GM21825 (cell line): ENCODE measurements around the gene ZNF667.

Experiments
- ATAC-seq: cut with Tn5 transposase; IDR thresholded peaks from one replicate; pipeline ENCODE4 v1.9.1; 2021; ENCODE audit warnings: mild to moderate bottlenecking, moderate library complexity; ENCODE audit not compliant: unreplicated experiment

The ZNF667 gene

DNA sequence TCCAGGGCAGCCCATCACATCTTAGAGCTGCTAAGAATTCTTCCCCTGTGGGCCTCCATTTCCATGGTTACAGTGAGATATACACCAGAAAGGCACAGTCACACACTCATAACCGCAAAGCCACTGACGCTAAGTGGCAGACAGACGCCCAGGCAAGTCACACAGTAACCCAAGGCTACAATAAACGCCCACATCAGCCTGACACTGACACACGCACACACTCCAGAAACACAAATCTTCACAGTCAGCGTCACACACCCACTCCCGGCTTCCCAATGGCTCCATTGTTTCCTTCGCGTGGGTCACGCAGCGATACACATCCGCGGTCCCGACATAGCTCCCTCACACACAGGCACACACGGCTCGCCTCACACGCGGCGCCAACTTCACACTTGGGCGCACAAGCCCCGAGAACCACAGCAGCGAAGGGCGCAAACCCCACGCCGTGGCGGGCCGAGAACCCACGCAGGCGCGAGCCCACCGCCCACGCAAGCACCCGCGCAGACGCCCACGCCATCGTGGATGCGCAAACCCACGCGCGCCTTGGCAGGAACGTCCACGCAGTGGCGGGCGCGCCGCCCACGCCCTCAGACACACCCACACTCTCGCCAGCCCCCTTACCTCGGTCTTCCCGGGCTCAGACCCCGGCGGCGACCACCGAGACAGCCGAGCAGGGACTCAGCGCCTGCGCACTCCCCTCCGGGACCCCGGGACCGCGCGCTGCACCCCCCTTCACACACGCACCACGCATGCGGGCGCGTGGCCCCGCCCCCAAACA is at the start of gene ZNF667:
TSS of gene ZNF667 (minus strand) at position 695 of the 778 bp plus-strand sequence. CDS start 14,975 bp downstream, outside the sequence.
- no peak for ATAC-seq

DNA sequence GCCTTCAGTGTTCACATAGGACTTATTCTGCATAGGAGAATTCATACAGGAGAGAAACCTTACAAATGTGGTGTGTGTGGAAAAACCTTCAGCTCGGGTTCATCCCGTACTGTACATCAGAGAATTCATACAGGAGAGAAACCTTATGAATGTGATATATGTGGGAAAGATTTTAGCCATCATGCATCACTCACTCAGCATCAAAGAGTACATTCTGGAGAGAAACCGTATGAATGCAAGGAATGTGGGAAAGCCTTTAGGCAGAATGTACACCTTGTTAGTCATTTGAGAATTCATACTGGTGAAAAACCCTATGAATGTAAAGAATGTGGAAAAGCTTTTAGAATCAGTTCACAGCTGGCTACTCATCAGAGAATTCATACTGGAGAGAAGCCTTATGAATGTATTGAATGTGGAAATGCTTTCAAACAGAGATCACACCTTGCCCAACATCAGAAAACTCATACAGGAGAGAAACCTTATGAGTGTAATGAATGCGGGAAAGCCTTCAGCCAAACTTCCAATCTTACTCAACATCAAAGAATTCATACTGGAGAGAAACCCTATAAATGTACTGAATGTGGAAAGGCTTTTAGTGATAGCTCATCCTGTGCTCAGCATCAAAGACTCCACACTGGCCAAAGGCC is 48.2 kb upstream of the ZNF667 start:
- no peak for ATAC-seq

DNA sequence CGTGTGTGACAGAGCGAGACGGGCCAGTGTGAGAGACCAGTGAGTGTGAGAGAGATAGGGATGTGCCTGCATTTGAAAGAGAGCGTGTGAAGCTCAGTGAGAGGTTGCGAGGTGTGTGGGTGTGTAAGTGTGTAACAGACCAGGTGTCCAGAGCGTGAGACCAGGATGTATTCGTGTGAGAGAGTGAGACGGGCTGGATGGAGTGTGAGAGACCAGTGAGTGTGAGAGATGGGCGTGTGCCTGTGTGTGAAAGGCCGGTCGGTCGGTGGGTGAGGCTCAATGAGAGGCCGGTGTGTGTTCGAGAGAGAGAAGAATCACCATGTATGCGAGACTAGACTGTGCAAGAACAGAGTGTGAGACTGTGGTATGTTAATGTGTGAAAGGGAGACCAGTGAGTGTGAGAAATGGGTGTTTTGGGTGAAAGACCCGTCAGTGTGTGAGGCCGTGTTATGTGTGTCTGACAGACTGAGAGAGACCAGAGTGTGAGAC is 31.2 kb upstream of the ZNF667 start:
- ATAC-seq, result no peak

DNA sequence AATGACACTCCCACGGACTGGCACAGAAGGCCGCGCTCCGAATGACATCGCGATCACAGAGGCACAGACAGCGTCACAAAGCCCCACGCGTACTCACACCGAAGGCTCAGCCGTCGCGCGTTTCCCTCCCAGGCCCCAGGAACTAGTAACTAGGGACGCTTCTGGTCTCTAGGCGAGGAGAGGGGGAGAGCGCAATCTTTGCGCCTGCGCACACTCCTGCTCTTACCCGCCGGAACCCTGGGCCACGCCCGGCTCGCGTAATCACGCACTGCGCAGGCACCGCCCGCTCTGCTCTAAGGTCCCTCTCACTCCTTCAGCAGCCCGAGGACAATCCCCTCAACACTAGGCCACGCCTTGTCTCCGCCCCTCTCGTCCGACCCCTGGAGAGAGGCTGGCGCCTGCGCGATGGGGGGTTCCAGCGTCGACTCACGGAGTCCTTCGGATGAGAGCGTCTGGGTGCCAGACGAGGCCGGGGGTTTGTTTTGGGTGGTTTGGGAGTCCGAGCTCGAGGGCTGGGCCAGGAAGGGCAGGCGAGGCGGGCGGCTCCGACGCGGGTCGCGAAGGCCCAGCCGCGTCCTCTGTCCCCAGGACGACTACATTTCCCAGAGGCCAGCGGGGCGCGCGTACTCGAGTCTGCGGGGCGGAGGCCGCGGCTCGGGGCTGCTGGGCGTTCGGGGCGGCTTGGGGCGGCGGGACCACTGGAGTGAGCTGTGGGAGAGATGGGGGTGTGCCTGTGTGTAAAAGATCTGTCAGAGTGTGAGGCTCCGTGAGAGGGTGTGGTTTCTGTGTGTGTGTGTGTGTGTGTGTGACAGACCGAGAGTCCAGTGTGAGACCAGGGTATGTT is 30.5 kb upstream of the ZNF667 start, which contains the start of gene ZNF471:
TSS of gene ZNF471 (plus strand) at position 410 of the 844 bp plus-strand sequence. CDS start 3,717 bp downstream, outside the sequence.
- no peak for ATAC-seq

DNA sequence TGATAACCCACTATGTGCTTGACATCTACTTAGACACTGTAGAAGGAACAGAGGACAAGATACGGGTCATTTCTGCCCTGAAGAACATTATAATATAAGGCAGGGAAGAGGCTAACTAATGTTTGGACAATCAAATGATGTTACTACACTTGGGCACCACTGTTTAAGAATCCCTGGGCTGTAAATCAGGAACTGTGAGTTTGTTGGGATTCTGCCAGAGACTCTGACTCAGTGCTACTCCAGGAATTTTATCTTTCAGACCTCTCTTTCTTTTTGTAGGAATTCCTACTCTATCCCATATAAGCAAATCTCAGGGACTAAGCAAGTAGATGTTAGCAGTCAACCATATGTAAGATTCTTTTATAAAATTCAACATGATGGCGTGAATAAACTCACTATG is 27.4 kb upstream of the ZNF667 start:
- no peak for ATAC-seq

DNA sequence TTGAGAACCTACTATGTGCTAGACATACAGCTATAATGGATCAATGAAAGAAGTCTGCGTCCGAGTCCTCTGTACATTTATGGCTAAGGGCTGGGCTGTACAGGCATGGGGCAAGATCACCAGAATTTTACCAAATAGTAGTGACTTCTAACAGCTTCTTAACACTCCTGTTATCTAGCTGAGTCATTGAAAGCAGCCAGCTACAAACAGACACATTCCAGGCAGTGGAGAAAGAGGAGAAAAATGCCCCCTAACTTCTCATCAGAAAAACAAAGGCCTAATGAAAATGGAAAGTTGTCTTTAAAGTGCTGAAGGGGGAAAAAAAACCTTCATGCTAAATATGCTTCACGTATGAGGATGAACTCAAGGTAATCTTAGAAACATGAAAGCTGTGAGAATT is 14.3 kb upstream of the ZNF667 start:
- no peak for ATAC-seq

DNA sequence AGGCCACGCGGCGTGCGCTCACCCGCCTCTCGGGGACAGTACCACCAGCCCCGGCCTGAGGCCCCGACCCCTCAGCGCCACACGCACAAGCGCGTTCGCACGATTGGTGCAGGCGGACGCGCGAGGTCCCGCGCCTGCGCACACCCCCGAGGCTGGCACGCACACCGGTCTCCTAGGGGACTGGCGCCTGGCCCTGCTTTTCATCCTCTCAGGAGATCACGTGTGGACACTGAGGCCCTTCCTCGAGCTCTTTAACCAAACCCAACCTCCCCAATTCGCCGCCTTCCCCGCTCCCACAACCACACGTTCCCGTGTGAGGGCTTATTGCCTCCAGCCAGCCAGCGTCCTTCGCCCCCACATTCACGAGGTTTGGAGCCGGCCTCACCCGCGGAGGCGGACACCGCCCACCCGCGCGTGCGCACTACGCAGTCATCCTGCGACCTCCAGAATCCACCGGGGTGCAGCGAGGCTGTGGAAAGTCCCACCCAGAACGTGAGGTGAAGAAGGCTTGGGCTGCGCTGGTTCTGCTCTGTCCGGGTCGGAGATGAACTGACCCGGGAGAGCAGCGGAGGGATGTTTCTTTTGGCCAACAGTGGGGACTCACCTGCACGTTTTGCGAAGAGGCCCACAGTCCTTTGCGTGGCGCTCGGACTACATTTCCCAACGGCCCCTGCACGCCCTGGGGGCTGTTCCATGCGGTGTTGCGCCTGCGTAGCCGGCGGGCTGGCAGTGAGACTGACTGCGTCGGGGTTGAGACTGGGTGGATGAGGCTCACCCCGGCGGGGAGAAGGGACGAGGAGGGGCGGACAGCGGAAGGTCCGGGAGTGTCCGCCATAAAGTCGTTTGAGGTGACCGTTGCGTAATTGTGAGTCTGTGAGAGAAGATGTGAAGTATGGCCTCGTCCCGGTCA is 539 bp upstream of the ZNF667 start:
- no peak for ATAC-seq

DNA sequence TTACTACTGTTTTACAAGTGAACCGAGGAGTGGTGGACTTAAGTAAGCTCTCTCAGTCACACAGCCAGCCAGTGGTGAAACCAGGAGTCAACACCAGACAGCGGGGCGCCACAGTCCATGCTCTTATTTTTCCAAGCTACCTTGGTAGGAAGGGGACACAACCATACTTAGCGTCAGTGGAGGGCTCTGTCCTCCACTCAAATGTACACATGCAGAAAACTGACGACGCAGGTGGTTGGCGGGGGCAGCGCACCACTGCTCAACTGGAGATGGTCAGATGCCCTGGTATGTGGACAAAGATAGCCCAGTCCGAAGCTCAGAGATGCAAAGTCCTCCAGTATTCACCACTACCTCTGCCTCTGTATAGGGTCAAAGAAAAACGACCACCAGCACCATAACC is 1.1 kb downstream of the ZNF667 start:
- ATAC-seq, result no peak

DNA sequence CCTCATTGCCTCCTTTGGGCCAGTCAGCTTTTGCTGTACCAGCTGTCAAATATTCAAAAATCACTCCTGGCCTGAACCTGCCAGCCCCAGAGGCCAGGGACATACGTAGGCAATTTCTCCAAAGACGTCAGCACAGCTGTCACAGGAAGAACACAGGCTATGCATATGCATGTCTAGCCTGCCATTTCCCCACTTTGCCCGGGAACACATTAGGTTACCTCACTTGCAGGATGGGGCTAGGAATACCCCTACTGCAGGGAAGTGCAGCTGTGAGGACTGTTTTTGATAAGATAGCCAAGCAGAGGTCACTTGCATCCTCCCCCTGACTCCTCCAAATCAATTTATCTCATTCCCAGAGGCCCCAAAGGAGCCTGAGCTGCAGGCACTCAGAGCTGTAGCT is 2.8 kb downstream of the ZNF667 start:
- no peak for ATAC-seq

DNA sequence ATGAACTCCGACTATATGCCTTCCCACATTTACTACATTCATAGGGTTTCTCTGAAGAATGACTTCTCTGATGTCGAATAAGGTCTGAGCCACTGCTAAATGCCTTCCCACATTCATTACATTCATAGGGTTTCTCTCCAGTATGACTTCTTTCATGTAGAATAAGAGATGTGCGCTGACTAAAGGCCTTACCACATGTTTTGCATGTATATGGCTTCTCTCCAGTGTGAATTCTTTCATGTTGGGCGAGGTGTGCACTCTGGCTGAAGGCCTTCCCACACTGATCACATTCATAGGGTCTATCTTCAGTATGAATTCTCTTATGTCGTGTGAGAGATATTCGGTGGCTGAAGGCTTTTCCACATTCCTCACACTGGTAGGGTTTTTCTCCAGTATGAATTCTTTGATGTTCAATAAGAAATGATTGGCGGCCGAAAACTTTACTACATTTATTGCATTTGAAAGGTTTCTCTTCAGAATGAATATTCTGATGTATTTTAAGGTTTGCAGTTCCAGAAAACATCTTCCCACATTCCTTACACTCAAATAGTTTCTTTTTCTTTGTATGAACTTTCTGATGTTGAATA is 35.8 kb downstream of the ZNF667 start:
- ATAC-seq, result no peak

DNA sequence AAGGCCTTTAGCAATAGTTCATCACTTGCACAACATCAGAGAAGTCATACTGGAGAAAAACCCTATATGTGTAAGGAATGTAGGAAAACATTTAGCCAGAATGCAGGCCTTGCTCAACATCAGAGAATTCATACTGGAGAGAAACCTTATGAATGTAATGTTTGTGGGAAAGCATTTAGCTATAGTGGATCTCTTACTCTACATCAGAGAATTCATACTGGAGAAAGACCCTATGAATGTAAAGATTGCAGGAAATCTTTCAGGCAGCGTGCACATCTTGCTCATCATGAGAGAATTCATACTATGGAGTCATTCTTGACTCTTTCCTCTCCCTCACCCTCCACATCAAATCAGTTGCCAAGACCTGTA is 53.2 kb downstream of the ZNF667 start:
- ATAC-seq, result no peak

DNA sequence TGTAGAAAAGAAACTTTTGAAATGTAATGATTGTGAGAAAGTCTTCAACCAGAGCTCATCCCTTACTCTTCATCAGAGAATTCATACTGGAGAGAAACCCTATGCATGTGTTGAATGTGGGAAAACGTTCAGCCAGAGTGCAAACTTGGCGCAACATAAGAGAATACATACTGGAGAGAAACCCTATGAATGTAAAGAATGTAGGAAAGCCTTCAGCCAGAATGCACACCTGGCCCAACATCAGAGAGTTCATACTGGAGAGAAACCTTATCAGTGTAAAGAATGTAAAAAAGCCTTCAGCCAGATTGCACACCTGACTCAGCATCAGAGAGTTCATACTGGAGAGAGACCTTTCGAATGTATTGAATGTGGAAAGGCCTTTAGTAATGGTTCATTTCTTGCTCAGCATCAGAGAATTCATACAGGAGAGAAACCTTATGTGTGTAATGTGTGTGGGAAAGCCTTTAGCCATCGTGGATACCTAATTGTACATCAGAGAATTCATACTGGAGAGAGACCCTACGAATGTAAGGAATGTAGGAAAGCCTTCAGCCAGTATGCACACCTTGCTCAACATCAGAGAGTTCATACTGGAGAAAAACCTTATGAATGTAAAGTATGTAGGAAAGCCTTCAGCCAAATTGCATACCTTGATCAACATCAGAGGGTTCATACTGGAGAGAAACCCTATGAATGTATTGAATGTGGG is 53.7 kb downstream of the ZNF667 start:
- ATAC-seq, result no peak

DNA sequence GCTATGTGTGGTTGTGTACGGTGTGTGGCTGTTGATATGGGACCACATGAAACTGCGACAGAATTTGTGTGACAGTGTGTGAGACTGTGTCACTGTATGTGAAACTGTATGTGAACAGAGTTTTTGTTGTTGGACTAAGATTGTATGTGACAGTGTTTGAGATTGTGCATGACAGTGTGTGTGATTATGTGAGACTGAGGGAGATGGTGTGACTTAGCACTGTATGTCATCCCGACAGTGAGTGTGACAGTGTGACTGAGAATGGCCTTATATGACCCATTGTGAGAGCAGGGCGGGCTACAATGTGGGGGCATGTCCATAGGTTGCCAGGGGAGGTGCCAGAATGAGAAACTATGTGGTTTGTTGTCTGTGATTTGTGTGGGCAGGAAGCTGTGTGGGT is 72.1 kb downstream of the ZNF667 start:
- no peak for ATAC-seq

DNA sequence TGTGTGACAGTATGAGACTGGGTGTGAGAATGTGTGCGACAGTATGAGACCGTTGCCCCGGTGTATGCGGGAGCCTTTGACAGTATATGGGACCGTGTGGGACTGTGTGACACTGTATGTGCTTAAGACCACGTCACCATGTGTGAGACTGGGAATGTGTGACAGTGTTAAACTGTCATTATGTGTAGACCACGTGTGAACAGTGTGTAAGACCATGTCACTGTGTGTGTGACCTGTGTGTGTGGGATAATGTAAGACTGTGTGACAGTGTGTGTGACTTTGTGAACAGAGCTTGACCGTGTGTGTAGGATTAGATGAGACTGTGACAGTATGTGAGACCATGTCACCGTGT is 72.5 kb downstream of the ZNF667 start:
- peak; percentile 5 for ATAC-seq

DNA sequence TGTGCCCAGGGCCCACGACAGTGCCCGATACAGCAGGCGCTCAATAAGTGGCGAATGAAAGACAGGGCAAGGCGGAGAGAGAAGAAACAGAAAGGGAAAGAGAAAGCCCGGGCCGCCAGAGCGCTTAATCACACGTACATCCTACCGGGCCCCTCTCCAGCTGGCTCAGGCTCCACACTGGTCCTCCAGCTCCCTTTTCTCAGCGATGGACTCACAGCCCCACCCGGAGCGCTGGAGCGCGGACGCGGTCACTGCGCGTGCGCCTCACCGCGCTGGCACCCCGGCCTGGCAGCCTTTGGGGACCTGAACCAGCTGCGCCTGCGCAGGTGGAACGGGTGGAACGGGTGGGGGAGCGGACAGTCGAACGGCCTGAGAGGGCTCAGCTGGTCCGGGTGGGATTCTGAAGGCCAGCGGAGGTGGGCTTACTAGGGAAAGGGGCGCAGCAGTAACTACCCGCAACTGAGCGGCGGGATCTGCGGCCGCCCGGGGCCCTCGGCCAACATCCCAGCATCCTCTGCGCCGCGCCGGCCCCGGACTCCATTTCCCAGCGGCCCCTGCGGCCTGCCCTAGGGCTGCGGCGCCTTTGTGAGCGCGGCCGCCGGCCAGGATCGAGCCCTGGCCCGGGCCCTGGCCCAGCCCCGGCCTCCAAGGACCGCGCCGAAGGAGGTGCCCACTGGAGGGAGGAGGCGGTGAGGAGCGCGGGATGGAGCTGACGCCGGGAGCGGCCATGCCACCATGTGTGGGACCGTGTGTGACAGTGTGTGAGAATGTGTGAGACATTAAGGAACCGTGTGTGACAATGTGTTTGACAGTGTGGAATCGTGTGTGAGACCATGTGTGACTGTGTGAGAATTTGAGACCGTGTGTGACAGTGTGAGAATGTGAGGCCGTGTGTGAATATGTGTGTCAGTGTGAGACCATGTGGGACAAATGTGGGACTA is 73.1 kb downstream of the ZNF667 start, which contains the start of gene ZNF583:
TSS of gene ZNF583 (plus strand) at position 569 of the 941 bp plus-strand sequence. CDS start 2,783 bp downstream, outside the sequence.
- ATAC-seq, result peak; percentile 78

DNA sequence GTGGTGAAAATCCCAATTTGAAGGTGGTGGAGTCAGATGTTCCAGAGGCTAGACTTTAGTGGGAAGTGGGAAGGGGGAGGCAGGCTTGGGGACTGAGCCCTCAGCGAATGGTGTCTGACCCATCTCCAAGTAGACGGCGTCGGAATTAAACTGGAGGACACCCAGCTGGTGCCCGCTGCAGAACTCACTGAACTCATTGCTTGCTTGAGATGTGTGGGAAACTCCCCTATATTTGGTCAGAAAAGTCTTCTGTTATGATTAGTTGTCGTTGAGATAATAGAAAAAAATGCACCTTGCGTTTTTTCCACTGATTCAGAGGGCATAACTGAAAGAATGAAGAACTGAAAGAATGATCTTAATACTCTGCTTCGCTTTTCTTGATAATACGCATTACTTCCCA is 73.9 kb downstream of the ZNF667 start:
- ATAC-seq, result no peak

DNA sequence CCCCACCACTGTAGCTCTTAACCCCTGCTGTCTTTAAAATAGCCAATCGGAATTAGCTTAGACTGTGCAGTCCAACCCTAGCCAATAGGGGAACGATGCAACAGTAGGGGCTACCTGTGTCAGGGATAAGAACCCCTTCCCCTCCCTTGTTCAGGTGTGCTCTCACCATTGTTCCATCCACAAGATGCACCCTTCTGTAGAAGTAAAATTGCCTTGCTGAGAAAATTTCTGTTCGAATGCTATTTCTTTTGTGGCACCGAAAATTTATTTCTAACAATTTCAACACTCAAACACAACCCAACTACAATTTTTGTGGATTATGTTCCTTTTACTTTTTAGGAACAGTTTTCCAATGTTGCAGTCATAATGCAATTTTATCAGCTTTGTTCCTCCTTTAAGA is 76.7 kb downstream of the ZNF667 start:
- no peak for ATAC-seq

DNA sequence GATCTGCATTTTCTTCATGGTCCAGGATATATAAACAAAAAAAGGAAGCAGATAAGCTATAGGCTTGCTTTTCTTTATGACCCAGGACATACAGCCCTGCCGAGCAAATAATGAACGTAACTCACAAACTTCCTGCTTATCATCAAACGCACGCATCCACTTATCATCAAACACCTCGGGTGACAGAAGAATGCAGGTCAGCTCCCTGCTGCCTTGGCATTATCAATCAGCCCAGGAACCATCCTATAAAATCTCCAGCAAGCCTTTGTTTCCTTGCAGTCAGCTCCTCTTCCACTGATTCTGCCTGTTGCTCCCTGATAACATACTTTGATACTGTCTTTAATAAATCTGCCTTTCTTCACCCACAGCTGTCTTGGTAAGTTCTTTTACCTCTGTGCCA is 78.3 kb downstream of the ZNF667 start:
- ATAC-seq, result no peak
